Measurements from ENCODE around the gene SORCS2. TPM values are rescaled to one million over a fixed set of nuclear protein-coding genes. Genes with fewer than 3 reads are reported as not detected.

Gene SORCS2
- total and polyA plus RNA-seq, 4 donors, result 2.2 to 7.7 (median 2.5) TPM

- Histone ChIP-seq H3K36me3 (ENCODE audit: control insufficient read depth in 4 of 4, insufficient read depth in 4 of 4, low read length in 4 of 4) (no peaks in the 10 kb centered on the region), H3K4me3 (no peak overlapping the region), H3K4me1 (ENCODE audit: control insufficient read depth in 5 of 5, insufficient read depth in 5 of 5, low read length in 5 of 5) (peaks cover 0 to 23% (median 9%) of the 10 kb centered on the region in 5 donors), H3K27me3 (ENCODE audit: control insufficient read depth in 3 of 3, insufficient read depth in 3 of 3, low read length in 2 of 3) (no peaks in the 10 kb centered on the region), H3K9ac (ENCODE audit: insufficient read depth in 1 of 2, low read length in 2 of 2) (no peak overlapping the region), H3K9me3 (ENCODE audit: control insufficient read depth in 4 of 4, insufficient read depth in 3 of 4, low read length in 3 of 4) (no peaks in the 10 kb centered on the region), H3K27ac (ENCODE audit: low read depth in 1 of 2, low read length in 1 of 2) (no peak overlapping the region)
- ATAC-seq (ENCODE audit: insufficient read depth, low FRiP score) (no peak), DNase-seq (no peak)
- 68 to 87% methylated on average over 9 of the region's 9 CpGs for WGBS, 2 donors
- no peak for TF ChIP-seq CTCF (IDR thresholded peaks at IDR 0.05; ENCODE audit: control extremely low read depth, extremely low read depth)
Observed at GRCh38 chr4:7222521-7222920, 30.2 kb downstream of the SORCS2 start.

GRCh38 chr4:7223541-7223940 lies 31.2 kb downstream of the SORCS2 start:
- Histone ChIP-seq H3K27ac (ENCODE audit: low read depth in 1 of 2, low read length in 1 of 2) (no peak overlapping the region), H3K36me3 (ENCODE audit: control insufficient read depth in 4 of 4, insufficient read depth in 4 of 4, low read length in 4 of 4) (no peaks in the 10 kb centered on the region), H3K9me3 (ENCODE audit: control insufficient read depth in 4 of 4, insufficient read depth in 3 of 4, low read length in 3 of 4) (no peaks in the 10 kb centered on the region), H3K4me1 (ENCODE audit: control insufficient read depth in 5 of 5, insufficient read depth in 5 of 5, low read length in 5 of 5) (peaks cover 0 to 21% (median 7%) of the 10 kb centered on the region in 5 donors), H3K4me3 (no peak overlapping the region), H3K9ac (ENCODE audit: insufficient read depth in 1 of 2, low read length in 2 of 2) (no peak overlapping the region), H3K27me3 (ENCODE audit: control insufficient read depth in 3 of 3, insufficient read depth in 3 of 3, low read length in 2 of 3) (no peaks in the 10 kb centered on the region)
- ATAC-seq (ENCODE audit: insufficient read depth, low FRiP score) (no peak), DNase-seq (no peak)
- TF ChIP-seq CTCF (IDR thresholded peaks at IDR 0.05; ENCODE audit: control extremely low read depth, extremely low read depth), result no peak
- WGBS, 2 donors, result 62 to 83% methylated on average over 5 of the region's 5 CpGs

- no peaks in the 10 kb centered on the region for H3K36me3 ChIP-seq (ENCODE audit: control insufficient read depth in 4 of 4, insufficient read depth in 4 of 4, low read length in 4 of 4)
- no peak for DNase-seq
- H3K27me3 ChIP-seq (ENCODE audit: control insufficient read depth in 3 of 3, insufficient read depth in 3 of 3, low read length in 2 of 3), result no peaks in the 10 kb centered on the region
- no peak overlapping the region for H3K27ac ChIP-seq (ENCODE audit: low read depth in 1 of 2, low read length in 1 of 2)
- no peak overlapping the region for H3K9ac ChIP-seq (ENCODE audit: insufficient read depth in 1 of 2, low read length in 2 of 2)
- no peaks in the 10 kb centered on the region for H3K9me3 ChIP-seq (ENCODE audit: control insufficient read depth in 4 of 4, insufficient read depth in 3 of 4, low read length in 3 of 4)
- no peak for TF ChIP-seq CTCF (IDR thresholded peaks at IDR 0.05; ENCODE audit: control extremely low read depth, extremely low read depth)
- H3K4me1 ChIP-seq (ENCODE audit: control insufficient read depth in 5 of 5, insufficient read depth in 5 of 5, low read length in 5 of 5), result peaks cover 0 to 21% (median 7%) of the 10 kb centered on the region in 5 donors
- H3K4me3 ChIP-seq, result no peak overlapping the region
- WGBS, 2 donors, result 67 to 83% methylated on average over 4 of the region's 4 CpGs
- no peak for ATAC-seq (ENCODE audit: insufficient read depth, low FRiP score)
Observed at GRCh38 chr4:7224001-7224400, 31.7 kb downstream of the SORCS2 start.

- peaks cover 0 to 21% (median 7%) of the 10 kb centered on the region in 5 donors for H3K4me1 ChIP-seq (ENCODE audit: control insufficient read depth in 5 of 5, insufficient read depth in 5 of 5, low read length in 5 of 5)
- WGBS, 2 donors, result 89 to 92% methylated on average over 11 of the region's 11 CpGs
- DNase-seq (peak in 2 of 3 donors; percentile 39 to 61), ATAC-seq (ENCODE audit: insufficient read depth, low FRiP score) (no peak)
- no peak for TF ChIP-seq CTCF (IDR thresholded peaks at IDR 0.05; ENCODE audit: control extremely low read depth, extremely low read depth)
- H3K36me3 ChIP-seq (ENCODE audit: control insufficient read depth in 4 of 4, insufficient read depth in 4 of 4, low read length in 4 of 4), result no peaks in the 10 kb centered on the region
- no peaks in the 10 kb centered on the region for H3K27me3 ChIP-seq (ENCODE audit: control insufficient read depth in 3 of 3, insufficient read depth in 3 of 3, low read length in 2 of 3)
- no peak overlapping the region for H3K9ac ChIP-seq (ENCODE audit: insufficient read depth in 1 of 2, low read length in 2 of 2)
- no peak overlapping the region for H3K27ac ChIP-seq (ENCODE audit: low read depth in 1 of 2, low read length in 1 of 2)
- no peak overlapping the region for H3K4me3 ChIP-seq
- no peaks in the 10 kb centered on the region for H3K9me3 ChIP-seq (ENCODE audit: control insufficient read depth in 4 of 4, insufficient read depth in 3 of 4, low read length in 3 of 4)
Observed at GRCh38 chr4:7224878-7225533, 32.7 kb downstream of the SORCS2 start.
